Measurements from ENCODE around the gene ARHGAP6. TPM values are rescaled to one million over a fixed set of nuclear protein-coding genes. Genes with fewer than 3 reads are reported as not detected.

The ARHGAP6 gene
- total and polyA plus RNA-seq, 2 donors (not counting 3 experiments of a cell fraction or from before 2014, with no cell fraction given): 0.69 to 0.83 TPM

DNA sequence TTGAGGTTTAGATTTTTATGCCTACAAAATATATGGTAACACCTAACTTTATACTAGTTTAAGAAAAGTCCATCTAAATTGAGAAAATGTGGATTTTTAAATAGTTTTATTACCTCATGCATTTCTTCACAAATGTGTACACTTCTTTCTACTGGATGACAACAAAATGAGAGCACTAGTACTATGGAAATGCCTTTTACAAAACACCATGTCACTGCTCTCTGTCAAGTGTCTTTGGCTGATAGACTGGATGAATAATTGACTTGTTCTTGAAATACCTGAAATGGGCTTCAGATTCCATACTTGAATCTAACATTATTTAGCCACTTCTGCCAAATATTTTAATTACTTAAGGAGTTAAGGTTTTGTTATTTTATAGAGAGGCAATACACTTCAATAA is 323.0 kb downstream of the ARHGAP6 start:
- no peak for FAIRE-seq
- Histone ChIP-seq H3K4me1 (ENCODE audit: control insufficient read depth, extremely low read depth, insufficient read depth, low read length) (peaks cover 14% of the 10 kb centered on the region), H3K27ac (ENCODE audit: insufficient read depth, low read depth, low read length) (peak overlapping the region; percentile 96), H3K79me2 (ENCODE audit: control insufficient read depth, insufficient read depth, low read length) (no peaks in the 10 kb centered on the region), H3K4me3 (replicated peaks in 1 of 3; ENCODE audit: insufficient read depth in 1 of 3, low read depth in 1 of 3, low read length in 3 of 3) (no peak overlapping the region), H3K36me3 (ENCODE audit: control insufficient read depth in 2 of 2, extremely low read depth in 1 of 2, insufficient read depth in 2 of 2, low read length in 2 of 2) (no peaks in the 10 kb centered on the region), H3K9me3 (replicated peaks; ENCODE audit: control insufficient read depth, insufficient read depth, low read length) (no peaks in the 10 kb centered on the region), H2AFZ (ENCODE audit: low read depth, low read length) (no peak overlapping the region), H3K27me3 (ENCODE audit: control insufficient read depth in 2 of 2, insufficient read depth in 2 of 2, low read length in 2 of 2) (no peaks in the 10 kb centered on the region), H3K4me2 (ENCODE audit: insufficient read depth, low read length) (no peak overlapping the region), H3K9me1 (replicated peaks; ENCODE audit: control insufficient read depth, extremely low read depth, insufficient read depth, low read length) (no peaks in the 10 kb centered on the region), H4K20me1 (replicated peaks; ENCODE audit: control insufficient read depth, extremely low read depth, insufficient read depth, low read length) (no peaks in the 10 kb centered on the region), H3K9ac (replicated peaks; ENCODE audit: extremely low read depth, insufficient read depth, low read length) (peak overlapping the region; percentile 68)
- ChIA-PET CTCF (interaction anchor here (1.1 kb wide), 1 partner anchor 25 kb away, joined by 3 read pairs; no protein-coding TSS in a partner anchor), POLR2A (no interaction called here)
- intact Hi-C loops (cut with micrococcal nuclease) (loop anchor here (1.0 to 5.0 kb wide), 4 partner anchors 8 to 585 kb away; no protein-coding TSS in a partner anchor), dilution Hi-C loops (cut with MboI; ENCODE audit: extremely low pct_ligation_motif_present, low sequenced_read_pairs) (no loop called here)
- peak; percentile 1 for DNase-seq (ENCODE audit: low read depth, low spot score)
- TF ChIP-seq, protein P1, sequence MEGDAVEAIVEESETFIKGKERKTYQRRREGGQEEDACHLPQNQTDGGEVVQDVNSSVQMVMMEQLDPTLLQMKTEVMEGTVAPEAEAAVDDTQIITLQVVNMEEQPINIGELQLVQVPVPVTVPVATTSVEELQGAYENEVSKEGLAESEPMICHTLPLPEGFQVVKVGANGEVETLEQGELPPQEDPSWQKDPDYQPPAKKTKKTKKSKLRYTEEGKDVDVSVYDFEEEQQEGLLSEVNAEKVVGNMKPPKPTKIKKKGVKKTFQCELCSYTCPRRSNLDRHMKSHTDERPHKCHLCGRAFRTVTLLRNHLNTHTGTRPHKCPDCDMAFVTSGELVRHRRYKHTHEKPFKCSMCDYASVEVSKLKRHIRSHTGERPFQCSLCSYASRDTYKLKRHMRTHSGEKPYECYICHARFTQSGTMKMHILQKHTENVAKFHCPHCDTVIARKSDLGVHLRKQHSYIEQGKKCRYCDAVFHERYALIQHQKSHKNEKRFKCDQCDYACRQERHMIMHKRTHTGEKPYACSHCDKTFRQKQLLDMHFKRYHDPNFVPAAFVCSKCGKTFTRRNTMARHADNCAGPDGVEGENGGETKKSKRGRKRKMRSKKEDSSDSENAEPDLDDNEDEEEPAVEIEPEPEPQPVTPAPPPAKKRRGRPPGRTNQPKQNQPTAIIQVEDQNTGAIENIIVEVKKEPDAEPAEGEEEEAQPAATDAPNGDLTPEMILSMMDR (IDR thresholded peaks at IDR 0.05; ENCODE audit: extremely low read depth in 1 of 2, insufficient read depth in 1 of 2, low read depth in 1 of 2, low read length in 2 of 2): no peak
- TF ChIP-seq GATA2 (IDR thresholded peaks at IDR 0.05; ENCODE audit: insufficient read depth, insufficient read length, low read depth, low read length) (no peak), POLR2A (IDR thresholded peaks at IDR 0.05; ENCODE audit: low read depth, low read length) (no peak), FOS (IDR thresholded peaks at IDR 0.05; ENCODE audit: borderline replicate concordance, insufficient read depth, low read length) (no peak), EZH2 (IDR thresholded peaks at IDR 0.05; ENCODE audit: borderline replicate concordance, low read depth, low read length, severe bottlenecking) (no peak), JUN (IDR thresholded peaks at IDR 0.05; ENCODE audit: borderline replicate concordance, insufficient read depth, insufficient read length, low read depth) (no peak), MYC (IDR thresholded peaks at IDR 0.05; ENCODE audit: low read depth, low read length) (no peak), POLR2AphosphoS5 (IDR thresholded peaks at IDR 0.05; ENCODE audit: insufficient read depth, low read depth, low read length) (no peak)
- TF ChIP-seq, protein P2, sequence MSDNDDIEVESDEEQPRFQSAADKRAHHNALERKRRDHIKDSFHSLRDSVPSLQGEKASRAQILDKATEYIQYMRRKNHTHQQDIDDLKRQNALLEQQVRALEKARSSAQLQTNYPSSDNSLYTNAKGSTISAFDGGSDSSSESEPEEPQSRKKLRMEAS (IDR thresholded peaks at IDR 0.05; ENCODE audit: insufficient read depth, insufficient read length): no peak
- no TSS peak for BruUV-seq (replicated peaks)
